ENCODE results near the gene CALML5.

CALML5 gene

DNA sequence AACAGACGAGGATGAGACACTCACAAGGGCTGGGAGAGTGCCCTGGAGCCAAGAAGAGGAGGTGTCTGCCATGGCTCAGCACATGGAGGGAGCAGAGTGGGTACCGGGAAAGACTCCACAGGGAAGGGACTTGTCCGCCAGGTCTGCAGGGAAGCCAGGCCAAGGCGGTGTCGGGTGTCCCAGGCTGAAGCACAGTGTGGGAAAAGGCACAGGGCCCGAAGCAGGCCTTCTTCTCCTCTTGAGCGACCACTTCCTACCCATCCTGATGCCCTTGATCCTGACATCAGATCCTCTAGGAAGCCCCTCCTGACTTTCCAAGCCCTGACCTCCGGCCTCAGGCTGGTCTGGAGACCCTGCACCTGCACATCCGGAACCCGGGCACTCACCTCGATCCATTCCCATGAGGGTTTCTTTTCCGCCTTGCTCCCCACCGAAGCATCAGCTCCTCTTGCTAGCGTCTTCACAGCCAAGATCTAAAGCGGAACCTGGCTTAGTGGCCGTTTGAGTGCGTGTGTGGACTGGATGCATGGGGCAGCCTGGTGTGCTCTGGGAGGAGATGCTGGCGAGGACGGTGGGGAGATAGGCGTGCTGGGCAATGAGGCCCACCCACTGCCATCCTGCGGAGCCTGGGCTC, 33.8 kb upstream of the CALML5 start:
- no peak overlapping the region for H3K4me3 ChIP-seq (ENCODE audit: low read depth, low read length)

DNA sequence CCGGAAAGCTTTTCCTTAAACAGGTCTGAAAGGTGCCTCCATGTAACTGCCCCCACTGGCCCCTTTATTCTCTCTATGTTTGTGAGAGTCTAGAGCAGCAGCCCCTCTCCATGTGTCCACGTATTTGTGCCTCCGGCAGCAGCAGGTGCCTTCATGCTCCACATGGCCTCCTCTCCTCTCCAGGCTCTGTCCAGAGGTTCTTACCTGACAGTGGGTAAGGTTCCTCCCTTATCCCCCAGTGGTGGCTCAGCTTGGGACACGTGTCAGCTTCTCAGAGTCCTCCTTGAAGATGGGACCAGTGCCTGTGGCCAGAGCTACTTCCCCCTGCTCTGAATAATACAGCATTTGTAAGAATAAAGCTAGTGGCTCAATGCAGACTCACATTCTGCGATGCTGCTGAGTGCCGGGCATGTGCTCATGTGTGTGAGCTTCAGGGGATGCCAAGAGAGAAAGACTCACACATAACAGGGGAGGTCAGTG, 33.3 kb upstream of the CALML5 start:
- no peak overlapping the region for H3K4me3 ChIP-seq (ENCODE audit: low read depth, low read length)

DNA sequence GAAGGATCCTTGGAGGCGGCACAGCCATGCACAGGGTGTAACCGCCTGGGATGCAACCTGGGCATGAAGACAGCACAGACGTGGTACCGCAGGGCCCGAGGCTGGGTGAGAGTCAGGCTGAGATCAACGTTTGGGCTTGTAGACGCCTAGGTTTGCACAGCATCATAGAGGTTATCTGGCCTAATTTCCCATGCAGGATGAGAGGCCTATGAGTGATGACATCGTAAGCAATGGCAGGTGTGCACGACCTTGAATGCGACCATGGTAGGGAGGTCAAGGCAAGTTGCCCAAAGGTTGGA, 32.9 kb upstream of the CALML5 start:
- H3K4me3 ChIP-seq (ENCODE audit: low read depth, low read length): no peak overlapping the region

DNA sequence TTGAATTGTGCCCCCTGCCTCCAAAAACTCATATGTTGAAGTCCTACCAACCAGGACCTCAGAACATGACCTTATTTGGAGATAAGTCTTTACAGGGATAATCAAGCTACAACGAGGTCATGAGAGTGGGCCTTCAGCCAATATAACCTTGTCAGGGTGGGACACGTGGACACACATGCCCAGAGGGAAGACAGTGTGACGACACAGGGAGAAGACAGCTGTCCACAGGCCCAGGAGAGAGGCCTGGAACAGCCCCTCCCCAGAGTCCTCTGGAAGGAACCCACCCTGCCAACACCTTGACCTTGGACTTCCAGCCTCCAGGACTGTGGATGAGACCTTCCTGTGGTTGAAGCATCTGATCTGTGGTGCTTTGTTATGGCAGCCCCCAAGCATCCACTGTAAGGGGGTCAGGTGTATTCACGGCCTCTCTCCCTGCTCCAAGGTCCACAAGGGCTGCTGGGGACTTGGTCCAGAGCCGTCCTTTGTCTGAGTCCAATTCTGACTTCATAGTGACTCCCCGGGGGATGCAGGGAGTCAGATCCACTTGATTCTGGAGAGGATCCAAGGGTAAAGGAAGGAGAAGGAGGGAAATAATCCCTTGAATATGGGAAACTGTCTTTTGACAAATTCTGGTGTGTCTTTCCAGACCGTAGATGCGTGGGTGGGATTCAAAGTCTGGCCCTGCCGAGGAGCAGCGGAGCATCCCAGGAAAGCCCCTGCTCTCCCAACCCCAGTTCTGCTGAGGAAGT, 32.4 kb upstream of the CALML5 start:
- H3K4me3 ChIP-seq (ENCODE audit: low read depth, low read length): no peak overlapping the region

DNA sequence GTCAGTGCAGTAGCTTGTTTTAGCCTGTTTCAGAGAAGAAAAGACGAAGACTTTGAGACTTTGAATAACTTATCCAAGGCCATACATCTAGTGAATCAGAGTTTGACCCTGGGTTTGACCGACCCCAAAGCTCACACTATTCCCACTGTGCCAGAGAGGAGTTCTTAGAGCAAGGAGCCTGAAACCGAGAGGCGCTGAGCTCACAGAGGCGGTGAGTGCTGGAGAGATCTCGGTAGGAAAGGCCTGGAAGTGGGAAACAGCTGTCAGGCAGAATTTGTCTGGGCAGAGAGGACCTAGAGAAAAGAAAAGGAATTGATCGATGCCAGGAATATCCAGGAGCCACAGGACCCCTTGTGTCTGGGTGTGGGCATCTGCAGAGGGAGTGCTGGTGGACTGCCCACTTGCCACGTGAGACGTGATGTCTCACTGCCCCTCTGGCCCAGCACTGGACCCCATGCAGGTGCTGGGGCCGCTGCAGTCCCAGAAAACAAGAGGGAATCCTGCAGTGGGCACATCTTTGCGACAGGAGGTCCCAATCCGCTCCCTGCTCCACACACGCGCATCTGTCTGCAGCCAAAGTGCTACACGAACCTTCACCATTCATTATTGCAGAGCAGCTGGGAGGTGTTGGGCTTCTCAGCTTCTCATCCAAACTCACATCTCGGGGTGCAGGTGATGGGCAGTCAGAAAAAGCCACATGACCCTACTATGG, 31.6 kb upstream of the CALML5 start:
- H3K4me3 ChIP-seq (ENCODE audit: low read depth, low read length): no peak overlapping the region

DNA sequence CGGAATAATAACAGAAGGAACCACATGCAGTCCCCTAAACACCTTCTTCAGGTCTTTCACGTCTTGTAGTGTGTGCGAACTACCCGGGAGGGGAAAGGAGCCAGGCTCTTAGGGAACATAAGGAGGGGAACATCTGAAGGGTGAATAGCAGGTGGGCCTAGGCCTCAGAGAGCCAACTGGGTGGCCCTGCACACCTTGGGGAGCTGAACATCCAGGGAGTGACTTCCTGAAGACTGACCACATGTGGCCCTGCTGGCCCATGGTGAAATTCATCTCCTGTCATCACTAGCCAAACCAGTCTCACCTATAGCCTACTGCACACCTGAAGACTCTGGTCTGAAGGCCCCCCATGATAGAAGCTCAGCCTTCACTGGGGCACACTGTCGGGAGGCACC, 31.0 kb upstream of the CALML5 start:
- no peak overlapping the region for H3K4me3 ChIP-seq (ENCODE audit: low read depth, low read length)

DNA sequence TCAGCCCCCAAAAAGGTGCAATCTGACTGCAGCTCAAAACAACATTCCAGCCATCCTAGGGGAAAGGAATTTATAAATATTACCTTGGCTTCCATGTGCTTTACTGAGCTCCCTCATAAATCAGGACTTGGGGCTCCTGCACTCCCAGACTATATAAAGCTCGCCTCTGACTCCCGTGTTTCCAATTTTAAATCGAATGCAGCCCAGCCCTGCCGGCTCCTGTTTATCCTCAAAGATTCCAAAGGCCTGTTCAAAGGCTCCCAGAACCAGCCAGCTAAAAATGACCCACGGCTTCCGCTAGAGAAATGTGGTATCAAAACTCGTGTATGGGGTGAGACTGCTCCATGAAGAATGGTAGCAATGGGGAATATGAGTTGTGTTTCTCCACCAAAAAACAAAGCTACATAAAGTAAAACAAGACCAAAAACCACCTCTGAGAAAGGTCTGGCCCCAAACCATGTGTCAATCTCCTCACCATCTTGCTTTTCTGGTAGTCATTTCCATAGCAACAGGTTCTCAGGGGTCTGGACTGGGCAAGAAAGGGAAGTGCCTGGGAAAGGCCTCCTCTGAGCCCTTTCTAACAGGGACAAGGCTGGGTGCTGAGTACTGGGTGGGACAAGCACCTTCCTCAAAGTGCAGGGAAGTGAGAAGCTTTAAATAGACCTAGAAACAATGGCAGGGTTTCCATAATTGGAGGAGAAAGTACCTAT, 30.5 kb upstream of the CALML5 start:
- H3K4me3 ChIP-seq (ENCODE audit: low read depth, low read length): no peak overlapping the region

DNA sequence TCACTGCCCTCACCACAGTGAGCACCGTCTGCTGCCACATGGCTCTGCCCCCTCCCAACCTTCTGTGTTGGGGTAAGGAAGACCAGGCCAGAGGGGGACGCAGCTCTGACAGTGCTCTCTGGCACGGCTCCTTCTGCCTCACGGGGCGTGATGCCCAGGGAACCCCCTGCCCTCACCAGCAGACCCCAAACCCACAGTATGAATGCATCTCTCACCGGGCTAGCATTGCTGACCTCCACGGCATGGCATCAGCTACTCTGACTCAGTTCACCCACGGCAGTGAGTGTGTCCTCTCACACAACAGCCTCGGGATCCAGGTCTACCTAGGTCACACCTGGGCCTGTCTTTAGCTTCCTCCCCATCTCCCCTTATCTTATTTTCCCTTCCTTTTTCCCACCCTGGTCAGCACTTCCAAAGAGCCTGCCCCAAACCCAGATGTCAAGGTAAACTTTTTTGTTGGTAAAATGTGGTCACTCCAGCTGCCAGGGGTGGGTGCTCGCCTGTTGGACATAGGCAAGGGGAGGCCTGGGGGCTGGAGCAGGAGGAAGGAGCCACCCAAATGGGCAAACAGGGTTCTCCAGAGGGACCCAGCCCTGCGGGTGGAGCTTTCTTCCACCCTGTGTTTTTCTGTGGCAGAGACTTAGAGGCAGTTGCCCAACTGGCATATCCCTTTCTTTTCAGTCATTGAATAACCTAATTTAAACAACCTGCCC, 29.8 kb upstream of the CALML5 start:
- H3K4me3 ChIP-seq (ENCODE audit: low read depth, low read length): no peak overlapping the region

DNA sequence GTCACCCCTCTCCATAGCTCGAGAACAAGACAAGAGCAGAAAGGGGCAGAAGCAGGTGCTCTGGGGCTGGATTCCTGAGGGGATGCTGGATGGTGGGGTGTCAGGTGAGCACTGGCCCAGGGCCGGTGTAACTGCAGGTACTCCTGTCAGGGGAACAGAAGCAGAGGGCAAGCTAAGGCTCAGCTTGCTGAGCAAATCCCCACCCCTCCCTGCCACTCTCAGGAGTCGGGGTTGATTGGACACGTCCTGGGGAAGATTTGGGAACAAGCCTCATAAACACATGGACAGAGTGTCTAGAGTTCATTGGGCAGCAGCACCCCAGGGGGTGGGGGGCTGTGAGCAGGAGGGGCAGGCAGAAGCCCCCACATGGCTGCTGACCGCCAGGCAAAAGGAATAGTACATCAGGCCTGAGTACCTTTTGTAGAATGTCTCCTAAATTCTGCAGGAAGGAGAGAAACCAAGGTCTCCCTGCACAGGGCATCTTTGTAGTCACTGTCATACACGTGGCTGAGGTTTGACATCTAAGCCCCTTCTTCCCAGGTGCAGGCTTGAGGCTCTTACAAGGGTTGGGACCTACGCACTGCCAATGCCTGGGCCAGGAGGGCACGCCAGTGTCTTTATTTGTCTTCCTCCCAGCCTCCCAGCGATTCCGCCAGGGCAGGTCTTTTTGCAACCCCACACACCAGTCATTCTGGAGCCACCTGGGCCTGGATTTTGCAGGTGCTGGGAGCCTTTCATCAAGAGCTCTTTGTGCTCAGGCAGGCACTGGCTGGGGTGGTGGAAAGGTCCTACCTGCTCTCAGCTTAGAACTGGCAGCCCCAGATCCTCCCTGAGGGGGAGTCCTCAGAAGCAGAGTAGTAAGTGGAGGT, 28.2 kb upstream of the CALML5 start:
- H3K4me3 ChIP-seq (ENCODE audit: low read depth, low read length): no peak overlapping the region

DNA sequence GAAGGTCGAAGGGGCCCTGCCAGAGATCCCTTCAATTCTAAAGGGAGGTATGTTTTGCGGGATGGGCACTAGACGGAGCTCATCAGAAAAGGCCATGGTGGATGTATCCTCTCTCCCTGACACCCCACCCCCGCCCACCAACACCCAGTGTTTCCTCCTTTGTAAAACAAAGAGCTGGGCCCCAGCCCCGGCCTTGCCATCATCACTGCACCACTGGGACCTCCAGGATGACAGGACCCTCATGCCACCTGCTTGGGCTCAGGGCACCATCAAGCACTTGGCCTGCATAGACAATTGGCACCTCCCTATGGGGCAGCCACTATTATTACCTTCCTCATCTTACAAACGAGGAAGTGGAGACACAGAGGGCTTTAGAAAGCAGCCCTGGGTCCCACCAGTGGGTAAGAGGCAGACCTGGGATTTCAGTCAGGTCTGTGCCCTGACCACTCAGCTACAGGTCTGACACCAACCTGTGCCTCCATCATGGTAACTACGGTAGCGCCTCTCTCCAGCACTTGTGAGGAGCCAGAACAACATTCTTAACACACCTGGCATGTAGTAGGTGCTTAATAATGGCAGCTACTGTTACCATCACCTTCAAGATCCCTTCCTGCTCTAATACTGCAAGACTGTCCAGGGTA, 27.4 kb upstream of the CALML5 start:
- H3K4me3 ChIP-seq (ENCODE audit: low read depth, low read length): no peak overlapping the region

DNA sequence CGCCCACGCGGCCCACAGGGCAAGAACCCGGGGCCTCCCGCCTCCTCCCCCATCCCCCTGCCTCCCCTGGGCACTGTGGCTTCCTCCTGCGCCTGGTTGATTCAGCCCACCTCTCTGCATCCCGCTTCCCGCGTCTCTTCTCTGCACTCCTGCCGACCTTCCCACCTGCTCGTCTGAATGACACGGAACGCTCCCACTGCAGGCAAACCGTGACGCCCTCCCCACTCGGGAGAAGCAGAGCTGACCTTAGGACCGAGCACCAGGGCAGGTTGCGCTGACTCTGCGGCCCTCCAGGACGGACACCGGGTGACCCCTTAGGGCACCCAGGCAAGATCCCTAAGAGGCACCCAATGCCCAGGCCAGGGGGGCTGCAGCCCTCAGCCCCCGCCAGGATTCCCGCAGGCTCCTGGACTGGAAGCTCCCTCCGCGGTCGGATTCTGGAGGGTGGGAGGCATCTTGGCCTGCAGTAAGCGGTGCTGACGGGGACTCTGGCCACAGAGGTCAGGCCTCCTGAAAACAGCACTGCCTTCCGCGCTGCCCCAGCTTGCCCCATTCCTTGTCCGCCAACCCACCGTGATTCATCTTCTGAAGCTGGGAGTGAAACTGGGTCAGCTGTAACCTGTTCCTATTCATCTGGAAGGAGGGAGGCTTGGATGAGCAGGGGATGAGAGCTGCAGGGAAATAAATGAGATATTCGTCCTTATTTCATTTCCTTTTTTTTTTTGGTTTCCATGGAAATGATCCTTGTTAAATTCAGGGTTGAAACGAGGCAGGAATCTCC, 26.4 kb upstream of the CALML5 start:
- no peak overlapping the region for H3K4me3 ChIP-seq (ENCODE audit: low read depth, low read length)

DNA sequence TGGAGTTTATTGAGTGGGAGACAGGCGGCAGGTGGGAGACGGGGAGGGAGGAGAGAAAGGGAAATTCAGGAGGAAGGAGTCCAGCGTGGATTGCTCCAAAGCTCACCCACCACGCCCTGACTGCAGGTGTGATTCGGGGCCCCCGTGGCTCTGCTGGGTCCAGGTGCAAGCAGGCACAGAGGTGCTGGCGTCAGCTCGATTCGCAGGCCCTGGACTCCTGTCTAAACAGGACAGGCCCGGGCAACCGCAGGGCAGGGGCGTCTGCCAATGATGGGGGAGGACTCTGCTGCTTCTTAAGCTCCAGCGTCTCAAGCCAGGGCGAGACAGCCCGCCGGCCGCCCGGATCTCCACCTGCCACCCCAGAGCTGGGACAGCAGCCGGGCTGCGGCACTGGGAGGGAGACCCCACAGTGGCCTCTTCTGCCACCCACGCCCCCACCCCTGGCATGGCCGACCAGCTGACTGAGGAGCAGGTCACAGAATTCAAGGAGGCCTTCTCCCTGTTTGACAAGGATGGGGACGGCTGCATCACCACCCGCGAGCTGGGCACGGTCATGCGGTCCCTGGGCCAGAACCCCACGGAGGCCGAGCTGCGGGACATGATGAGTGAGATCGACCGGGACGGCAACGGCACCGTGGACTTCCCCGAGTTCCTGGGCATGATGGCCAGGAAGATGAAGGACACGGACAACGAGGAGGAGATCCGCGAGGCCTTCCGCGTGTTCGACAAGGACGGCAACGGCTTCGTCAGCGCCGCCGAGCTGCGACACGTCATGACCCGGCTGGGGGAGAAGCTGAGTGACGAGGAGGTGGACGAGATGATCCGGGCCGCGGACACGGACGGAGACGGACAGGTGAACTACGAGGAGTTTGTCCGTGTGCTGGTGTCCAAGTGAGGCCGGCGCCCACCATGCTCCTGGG, 25.5 kb upstream of the CALML5 start, which contains the start of gene CALML3:
CALML3 (plus strand) TSS at position 321 of the 920 bp plus-strand sequence; CDS start at position 446, 125 bp downstream.
- H3K4me3 ChIP-seq (ENCODE audit: low read depth, low read length): no peak within 1 kb of the TSS

DNA sequence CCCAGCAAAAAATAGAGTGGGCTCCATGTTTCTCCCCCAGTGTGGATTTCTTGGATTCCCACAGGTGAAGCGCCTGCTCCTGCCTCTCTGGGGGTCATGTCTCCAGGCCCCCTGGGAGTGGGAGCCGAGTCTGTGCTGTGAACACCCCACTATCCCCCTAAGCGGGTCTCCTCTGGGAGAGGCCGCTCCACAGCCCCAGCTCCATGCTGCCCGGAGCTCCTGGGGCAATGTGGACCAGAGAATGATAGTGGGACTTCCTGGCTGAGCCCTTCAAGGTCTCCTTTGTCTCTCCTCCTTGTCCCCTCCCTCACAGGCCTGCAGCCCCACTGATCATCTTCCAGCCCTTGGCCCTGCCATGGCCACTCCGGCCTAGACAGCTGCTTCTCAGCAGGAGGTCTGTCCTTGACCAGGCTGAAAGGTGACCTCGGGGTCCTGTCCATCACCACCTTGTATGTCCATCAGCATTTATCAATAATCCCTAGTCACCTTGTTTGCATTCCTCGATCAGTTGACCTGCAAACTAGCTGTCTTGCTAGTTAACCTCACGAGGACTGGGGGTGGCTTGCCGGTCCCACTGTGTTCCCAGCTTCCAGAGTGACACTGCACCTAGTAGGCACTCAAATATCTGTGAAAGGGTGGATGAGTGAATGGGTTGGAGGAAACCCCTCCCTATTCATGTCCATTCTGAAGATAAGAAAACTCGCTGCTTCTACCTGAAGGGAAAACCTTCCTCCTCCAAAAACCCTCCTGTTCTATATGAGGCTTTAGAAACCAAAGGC, 24.6 kb upstream of the CALML5 start:
- H3K4me3 ChIP-seq (ENCODE audit: low read depth, low read length): no peak overlapping the region

DNA sequence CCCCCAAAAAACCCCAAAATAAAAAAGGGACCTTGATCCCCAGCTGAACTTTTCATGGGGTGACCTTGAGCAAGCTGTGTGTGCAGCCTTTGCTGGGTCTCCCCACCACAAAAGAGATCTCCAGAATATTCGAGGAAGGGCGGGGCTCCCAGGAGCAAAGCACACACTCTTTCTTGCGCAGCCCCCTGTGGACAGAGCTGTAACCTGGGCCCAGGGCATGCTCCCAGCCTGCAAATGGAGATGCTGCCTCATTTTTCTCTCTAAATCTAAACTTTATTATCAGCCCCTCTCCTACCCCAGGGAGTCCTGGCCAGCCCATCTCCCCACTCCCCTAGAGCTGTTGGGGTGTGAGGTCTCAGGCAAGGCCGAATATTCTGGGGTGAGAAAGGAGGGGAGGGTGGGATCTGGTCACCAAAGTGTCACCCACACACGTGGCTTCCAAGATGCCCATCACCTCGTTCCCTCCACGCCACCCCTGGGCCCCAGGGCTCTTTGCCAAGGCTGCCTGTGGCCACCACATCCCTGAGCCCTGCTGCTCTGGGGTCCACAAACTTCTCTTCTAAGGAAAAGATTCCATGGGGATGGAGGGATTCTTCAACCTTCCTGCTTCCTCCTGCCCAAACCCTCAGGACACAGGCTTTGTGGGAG, 23.7 kb upstream of the CALML5 start:
- no peak overlapping the region for H3K4me3 ChIP-seq (ENCODE audit: low read depth, low read length)

DNA sequence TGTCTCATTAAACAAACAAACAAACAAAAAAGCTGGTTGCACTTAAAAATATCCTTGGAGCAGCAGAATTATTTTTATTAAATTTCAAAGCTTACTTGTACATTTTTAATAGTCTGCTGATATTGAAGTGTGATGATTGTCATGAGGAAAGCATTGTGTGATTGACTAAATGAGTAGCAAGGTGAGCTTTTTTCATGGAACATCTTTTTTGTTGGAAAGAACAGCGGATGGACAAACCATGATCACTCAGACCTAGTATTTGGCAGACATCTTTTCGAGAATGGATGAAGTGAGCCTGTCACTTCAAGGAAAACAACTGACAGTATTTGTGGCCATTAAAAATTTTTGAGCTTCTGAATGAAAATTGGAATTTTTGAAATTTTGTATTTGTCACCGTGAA, 19.7 kb upstream of the CALML5 start:
- no peak overlapping the region for H3K4me3 ChIP-seq (ENCODE audit: low read depth, low read length)

DNA sequence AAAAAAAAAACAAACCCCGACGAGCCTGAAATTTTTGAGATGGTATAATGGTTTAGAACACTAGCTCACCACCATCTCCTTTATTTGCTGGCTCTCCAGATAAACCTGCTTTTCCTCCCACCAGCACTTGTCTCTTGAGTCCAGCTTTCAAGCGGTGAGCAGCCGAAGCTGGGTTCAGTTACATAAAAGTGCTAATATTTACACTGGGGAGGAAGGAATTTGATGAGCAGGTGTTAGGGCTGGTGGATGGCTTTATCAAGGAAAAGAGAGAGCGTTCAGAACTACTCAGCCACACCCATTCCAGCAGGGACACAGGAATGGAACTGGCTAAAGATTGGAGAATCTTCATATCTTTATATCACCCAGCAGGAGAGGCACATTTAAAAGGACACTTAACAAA, 18.8 kb upstream of the CALML5 start:
- H3K4me3 ChIP-seq (ENCODE audit: low read depth, low read length): no peak overlapping the region
